ENCODE data around the gene CKB. TPM values are rescaled to one million over a fixed set of nuclear protein-coding genes. Genes with fewer than 3 reads are reported as not detected.

Gene CKB
- total RNA-seq, 1 donor from 2014 or later, result 178 TPM

- no peak for FAIRE-seq
- Mint-ChIP-seq H3K9me3 (ENCODE audit: unreplicated experiment) (no peaks in the 10 kb centered on the region), H3K36me3 (ENCODE audit: low read depth, unreplicated experiment) (no peaks in the 10 kb centered on the region), H3K27me3 (ENCODE audit: low read depth, unreplicated experiment) (no peaks in the 10 kb centered on the region), H3K27ac (ENCODE audit: unreplicated experiment) (peak overlapping the region; percentile 63), H3K4me1 (ENCODE audit: low read depth, unreplicated experiment) (peaks cover 16% of the 10 kb centered on the region), H3K4me3 (ENCODE audit: unreplicated experiment) (no peak overlapping the region)
- no peak overlapping the region for H3K27ac ChIP-seq (ENCODE audit: low read depth, low read length)
- TF ChIP-seq CTCF (IDR thresholded peaks at IDR 0.05; ENCODE audit: insufficient read depth, low read depth, low read length) (no peak), EZH2 (IDR thresholded peaks at IDR 0.05; ENCODE audit: insufficient read depth, low read length) (no peak)
- peak overlapping the region; percentile 16 for H3K4me2 ChIP-seq (ENCODE audit: low read length)
- H3K4me3 ChIP-seq (ENCODE audit: insufficient read depth, low read depth, low read length), result no peak overlapping the region
- H2AFZ ChIP-seq (ENCODE audit: low read depth, low read length), result no peak overlapping the region
- H3K79me2 ChIP-seq (ENCODE audit: insufficient read depth, low read length), result peaks cover 77% of the 10 kb centered on the region
- H3K4me1 ChIP-seq (ENCODE audit: insufficient read depth, low read length), result peaks cover 3% of the 10 kb centered on the region
- H3K27me3 ChIP-seq (ENCODE audit: insufficient read depth, low read length), result no peaks in the 10 kb centered on the region
- DNase-seq (ENCODE audit: low read depth), result no peak
- no peak overlapping the region for H3K9ac ChIP-seq (ENCODE audit: low read length)
- no peaks in the 10 kb centered on the region for H3K9me3 ChIP-seq (ENCODE audit: insufficient read depth, low read depth, low read length)
- H4K20me1 ChIP-seq (ENCODE audit: insufficient read depth, low read length), result peaks cover 67% of the 10 kb centered on the region
- peaks cover 6% of the 10 kb centered on the region for H3K36me3 ChIP-seq (ENCODE audit: insufficient read depth, low read length)
These were observed 46.3 kb upstream of the CKB start for GRCh38 chr14:103568952-103569351.

- peaks cover 18% of the 10 kb centered on the region for H3K36me3 ChIP-seq (ENCODE audit: insufficient read depth, low read length)
- H3K4me2 ChIP-seq (ENCODE audit: low read length), result peak overlapping the region; percentile 99
- DNase-seq (ENCODE audit: low read depth) (no peak), FAIRE-seq (no peak)
- no peak overlapping the region for H3K27ac ChIP-seq (ENCODE audit: low read depth, low read length)
- peaks cover 21% of the 10 kb centered on the region for H3K4me1 ChIP-seq (ENCODE audit: insufficient read depth, low read length)
- H2AFZ ChIP-seq (ENCODE audit: low read depth, low read length), result no peak overlapping the region
- peak overlapping the region; percentile 88 for H3K9ac ChIP-seq (ENCODE audit: low read length)
- Mint-ChIP-seq H3K9me3 (ENCODE audit: unreplicated experiment) (no peaks in the 10 kb centered on the region), H3K27me3 (ENCODE audit: low read depth, unreplicated experiment) (no peaks in the 10 kb centered on the region), H3K36me3 (ENCODE audit: low read depth, unreplicated experiment) (peaks cover 10% of the 10 kb centered on the region), H3K4me3 (ENCODE audit: unreplicated experiment) (peak overlapping the region; percentile 93), H3K4me1 (ENCODE audit: low read depth, unreplicated experiment) (peaks cover 20% of the 10 kb centered on the region), H3K27ac (ENCODE audit: unreplicated experiment) (peak overlapping the region; percentile 63)
- H3K4me3 ChIP-seq (ENCODE audit: insufficient read depth, low read depth, low read length), result peak overlapping the region; percentile 99
- H4K20me1 ChIP-seq (ENCODE audit: insufficient read depth, low read length), result peaks cover 59% of the 10 kb centered on the region
- H3K79me2 ChIP-seq (ENCODE audit: insufficient read depth, low read length), result peaks cover 94% of the 10 kb centered on the region
- no peaks in the 10 kb centered on the region for H3K27me3 ChIP-seq (ENCODE audit: insufficient read depth, low read length)
- no peak for TF ChIP-seq EZH2 (IDR thresholded peaks at IDR 0.05; ENCODE audit: insufficient read depth, low read length)
- TF ChIP-seq CTCF (IDR thresholded peaks at IDR 0.05; ENCODE audit: insufficient read depth, low read depth, low read length), result no peak
- H3K9me3 ChIP-seq (ENCODE audit: insufficient read depth, low read depth, low read length), result no peaks in the 10 kb centered on the region
These were observed 41.3 kb upstream of the CKB start for GRCh38 chr14:103563844-103564505.

- H4K20me1 ChIP-seq (ENCODE audit: insufficient read depth, low read length), result peaks cover 63% of the 10 kb centered on the region
- Mint-ChIP-seq H3K27me3 (ENCODE audit: low read depth, unreplicated experiment) (no peaks in the 10 kb centered on the region), H3K27ac (ENCODE audit: unreplicated experiment) (peak overlapping the region; percentile 27), H3K4me3 (ENCODE audit: unreplicated experiment) (peak overlapping the region; percentile 93), H3K4me1 (ENCODE audit: low read depth, unreplicated experiment) (peaks cover 25% of the 10 kb centered on the region), H3K36me3 (ENCODE audit: low read depth, unreplicated experiment) (peaks cover 10% of the 10 kb centered on the region), H3K9me3 (ENCODE audit: unreplicated experiment) (no peaks in the 10 kb centered on the region)
- H3K27me3 ChIP-seq (ENCODE audit: insufficient read depth, low read length), result no peaks in the 10 kb centered on the region
- H3K4me3 ChIP-seq (ENCODE audit: insufficient read depth, low read depth, low read length), result peak overlapping the region; percentile 99
- peak overlapping the region; percentile 88 for H3K9ac ChIP-seq (ENCODE audit: low read length)
- H3K27ac ChIP-seq (ENCODE audit: low read depth, low read length), result peak overlapping the region; percentile 89
- peak overlapping the region; percentile 82 for H2AFZ ChIP-seq (ENCODE audit: low read depth, low read length)
- no peaks in the 10 kb centered on the region for H3K9me3 ChIP-seq (ENCODE audit: insufficient read depth, low read depth, low read length)
- H3K36me3 ChIP-seq (ENCODE audit: insufficient read depth, low read length), result peaks cover 20% of the 10 kb centered on the region
- peaks cover 95% of the 10 kb centered on the region for H3K79me2 ChIP-seq (ENCODE audit: insufficient read depth, low read length)
- no peak for TF ChIP-seq CTCF (IDR thresholded peaks at IDR 0.05; ENCODE audit: insufficient read depth, low read depth, low read length)
- TF ChIP-seq EZH2 (IDR thresholded peaks at IDR 0.05; ENCODE audit: insufficient read depth, low read length), result no peak
- no peak for DNase-seq (ENCODE audit: low read depth)
- FAIRE-seq, result no peak
- peak overlapping the region; percentile 99 for H3K4me2 ChIP-seq (ENCODE audit: low read length)
- peaks cover 27% of the 10 kb centered on the region for H3K4me1 ChIP-seq (ENCODE audit: insufficient read depth, low read length)
These were observed 40.6 kb upstream of the CKB start for GRCh38 chr14:103563226-103563620.

Measured in astrocyte (in vitro differentiated cells and primary cell).